Measurements from ENCODE around the gene ENDOD1.

Gene ENDOD1

DNA sequence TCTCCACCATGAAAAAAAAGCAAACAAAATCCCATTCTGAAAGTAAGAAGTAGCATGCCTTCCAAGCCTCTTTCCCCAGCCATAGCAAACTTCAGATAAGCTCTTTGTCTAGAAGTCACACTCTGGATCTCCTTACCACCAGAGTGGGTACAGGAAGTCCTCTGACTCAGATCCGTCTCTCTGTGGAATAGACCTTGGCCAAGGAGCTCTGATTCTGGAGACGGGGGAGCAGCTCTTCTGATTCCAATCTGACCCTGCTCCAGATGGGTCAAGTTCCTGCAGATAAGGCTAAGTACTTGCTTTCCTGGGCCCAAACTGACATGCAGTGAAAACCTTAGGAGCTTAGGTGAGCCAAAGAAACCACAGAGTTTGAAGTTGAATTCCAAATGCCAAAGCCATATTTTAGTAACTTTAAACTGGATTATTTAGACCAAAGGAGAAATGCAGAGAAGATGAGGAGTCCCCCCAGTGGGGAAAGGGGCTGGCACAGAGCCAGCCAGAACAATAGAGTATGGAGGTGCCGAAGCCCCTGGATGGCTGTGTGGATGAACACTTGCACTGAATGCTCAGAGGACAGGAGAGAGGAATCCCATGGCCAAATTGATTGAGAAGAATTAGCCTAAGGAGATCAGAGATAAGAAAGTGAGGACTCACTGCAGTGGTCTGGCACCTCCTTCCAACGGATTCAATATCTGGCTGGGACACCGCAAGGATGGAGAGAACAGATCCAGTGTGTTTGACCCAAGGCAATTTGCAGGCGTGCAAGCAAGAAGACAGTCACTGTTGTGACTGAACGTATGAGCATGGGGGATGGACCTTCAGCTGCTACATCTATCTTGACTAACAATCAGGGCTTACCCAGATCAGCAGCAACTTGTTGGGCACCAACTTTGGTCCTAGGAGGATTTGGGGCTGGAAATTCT lies 54.9 kb downstream of the ENDOD1 start:
- no peak for DNase-seq

DNA sequence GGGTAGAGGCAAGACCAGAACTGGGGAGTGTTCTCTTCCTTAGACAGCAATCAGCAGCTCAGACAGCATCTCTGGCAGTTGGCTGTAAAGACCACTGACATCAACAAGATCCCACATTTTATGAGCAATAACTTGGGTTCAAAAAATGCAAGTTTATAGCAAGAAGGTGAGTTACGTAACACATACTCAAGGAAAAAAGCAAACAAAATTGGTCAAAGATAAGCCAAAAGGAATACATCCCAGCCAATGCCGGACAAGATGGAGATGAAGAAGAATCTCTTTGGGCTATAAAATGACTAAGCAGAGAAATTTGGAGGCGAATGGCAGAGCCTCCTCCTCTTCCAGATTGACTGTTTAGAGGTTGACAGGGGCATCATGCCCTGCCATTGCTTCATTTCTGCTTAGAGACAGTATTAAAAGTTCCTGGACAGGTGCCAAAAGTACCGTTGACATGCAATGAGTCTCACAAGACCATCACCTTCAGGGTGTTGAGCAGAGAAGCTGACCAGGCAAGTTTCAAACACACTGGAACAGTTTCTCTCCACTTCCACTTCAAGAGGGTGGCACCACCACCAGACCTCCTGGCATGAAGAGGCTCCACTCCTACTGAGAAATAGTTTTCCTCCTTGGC lies 55.9 kb downstream of the ENDOD1 start:
- DNase-seq = peak; percentile 12

DNA sequence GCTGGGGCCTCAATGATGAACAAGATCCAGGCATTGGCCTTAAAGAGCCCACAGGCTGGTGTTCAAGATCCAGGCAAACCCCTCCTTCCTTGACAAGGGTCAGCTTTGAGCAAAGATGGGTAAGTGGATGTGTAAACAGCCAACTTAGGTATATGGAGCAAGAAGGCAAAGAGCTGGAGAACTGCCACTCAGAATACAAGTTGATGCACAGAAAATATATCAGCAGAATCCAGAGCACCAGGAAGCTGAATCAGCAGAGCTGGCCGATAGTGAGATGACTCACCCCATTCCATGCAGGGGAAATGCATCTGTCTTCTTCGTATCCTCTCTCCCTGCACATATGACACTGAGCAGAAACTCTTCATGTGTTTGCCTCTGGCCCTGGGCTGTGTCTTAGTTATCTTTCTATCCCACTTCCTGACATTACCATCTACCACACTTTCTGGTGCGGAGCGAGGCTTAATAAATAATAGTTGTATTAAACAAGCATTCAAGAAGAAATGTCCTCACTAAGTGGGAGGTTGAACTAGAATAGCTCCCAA lies 57.8 kb downstream of the ENDOD1 start:
- DNase-seq = peak; percentile 24

DNA sequence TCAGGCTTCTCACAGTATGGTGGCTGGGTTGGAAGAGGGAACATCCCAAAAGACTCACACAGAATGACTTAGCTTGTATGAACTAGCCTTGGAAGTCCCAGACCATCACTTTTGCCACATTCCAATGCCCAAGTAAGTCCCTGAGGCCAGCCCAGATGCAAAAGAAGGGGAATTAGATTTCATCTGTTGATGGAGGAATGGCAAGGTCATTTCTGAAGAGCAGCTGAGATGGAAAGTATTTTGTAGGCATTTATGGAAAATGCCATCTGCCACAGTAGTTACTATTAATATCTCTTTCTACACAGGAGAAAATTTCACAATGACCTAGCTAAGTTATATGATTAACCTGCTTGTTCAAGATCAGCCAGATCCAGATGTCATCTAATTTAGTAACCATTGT lies 58.8 kb downstream of the ENDOD1 start:
- DNase-seq = no peak

DNA sequence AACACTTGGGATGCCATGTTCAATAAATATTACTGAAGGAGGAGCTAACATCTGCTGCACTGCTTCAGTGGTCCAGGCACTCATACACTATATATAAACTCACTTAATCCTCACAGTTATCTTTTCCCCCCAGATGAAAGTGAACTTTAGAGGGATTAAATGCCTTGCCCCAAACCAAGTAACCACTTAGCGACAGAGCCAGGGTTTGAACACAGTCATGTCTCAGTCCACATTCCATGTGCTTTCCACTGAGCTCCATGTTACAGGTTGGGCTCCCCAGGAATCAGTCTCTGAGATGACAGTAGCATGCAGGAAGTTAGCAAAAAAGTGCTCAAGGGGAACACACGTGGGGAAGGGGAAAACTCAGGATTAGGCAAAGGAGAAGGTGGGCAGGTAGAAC lies 59.3 kb downstream of the ENDOD1 start:
- DNase-seq = no peak

DNA sequence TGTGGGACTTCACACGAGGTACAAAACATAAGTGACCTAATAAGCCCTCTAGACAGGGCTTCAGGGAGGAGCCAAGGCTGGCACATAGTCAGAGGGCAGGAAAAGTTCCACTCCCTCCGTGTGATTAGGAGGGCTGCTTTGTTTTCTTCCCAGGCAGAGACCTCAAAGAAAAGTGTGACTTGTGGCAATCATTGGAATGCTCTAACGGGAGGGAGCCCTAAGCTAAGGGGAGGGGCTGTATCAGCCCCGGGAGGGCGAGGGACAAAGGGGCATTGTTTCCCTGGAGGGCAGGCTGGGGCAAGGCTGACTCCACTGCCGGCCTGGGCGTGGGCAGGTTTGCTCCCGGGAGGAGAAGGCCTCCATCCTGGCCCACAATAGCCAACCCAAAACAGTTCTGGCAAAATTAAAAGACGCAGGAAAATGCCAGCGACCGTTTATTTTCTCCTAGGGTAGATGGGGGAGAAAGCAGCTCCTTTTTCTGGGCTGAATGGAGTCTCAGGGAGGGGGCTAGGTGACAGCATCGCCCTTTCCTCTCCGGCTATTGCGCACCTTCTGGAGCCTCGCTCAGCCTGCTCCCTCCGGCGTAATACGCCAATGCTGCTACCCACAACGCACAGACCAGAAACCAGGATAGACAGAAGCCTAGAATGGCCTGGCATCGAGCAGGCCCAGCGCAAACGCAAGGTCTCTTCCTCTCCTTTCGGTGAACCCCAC lies 60.2 kb downstream of the ENDOD1 start:
- no peak for DNase-seq

DNA sequence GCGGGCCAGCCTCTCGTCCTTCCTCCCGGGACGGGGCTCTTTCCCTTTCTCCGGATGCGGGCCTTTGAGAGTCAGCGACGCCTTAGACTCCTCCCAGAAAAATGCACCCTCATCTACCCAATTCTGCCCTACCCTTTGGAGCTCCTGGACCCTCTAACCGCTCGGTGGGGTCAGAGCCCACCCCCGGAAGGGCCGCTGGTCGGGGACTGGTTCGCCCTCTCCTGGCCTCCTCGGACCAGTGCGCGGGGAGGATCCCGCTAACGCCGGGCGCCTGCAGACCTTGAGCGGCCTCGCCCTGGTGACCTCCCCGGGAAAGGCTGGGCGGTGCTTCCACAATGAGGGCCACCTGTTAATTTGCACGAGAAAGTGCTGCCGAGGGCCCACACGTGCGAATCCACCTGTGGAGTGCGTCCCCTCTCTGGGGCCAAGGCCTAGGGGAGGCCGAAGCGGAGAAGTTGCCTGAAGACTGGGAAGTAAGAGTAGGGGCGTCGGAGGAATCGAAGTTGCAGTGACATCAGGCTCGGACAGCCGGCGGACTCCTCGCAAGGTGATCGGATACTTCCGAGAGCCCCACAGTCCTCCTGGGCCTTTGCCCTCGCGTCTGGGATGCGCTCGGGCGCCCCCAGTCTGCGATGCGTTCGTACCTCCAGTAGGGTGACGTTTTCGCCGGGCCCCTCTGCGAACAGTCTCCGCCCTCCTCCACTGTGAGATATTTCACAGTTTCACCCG lies 61.5 kb downstream of the ENDOD1 start:
- DNase-seq = peak; percentile 78

DNA sequence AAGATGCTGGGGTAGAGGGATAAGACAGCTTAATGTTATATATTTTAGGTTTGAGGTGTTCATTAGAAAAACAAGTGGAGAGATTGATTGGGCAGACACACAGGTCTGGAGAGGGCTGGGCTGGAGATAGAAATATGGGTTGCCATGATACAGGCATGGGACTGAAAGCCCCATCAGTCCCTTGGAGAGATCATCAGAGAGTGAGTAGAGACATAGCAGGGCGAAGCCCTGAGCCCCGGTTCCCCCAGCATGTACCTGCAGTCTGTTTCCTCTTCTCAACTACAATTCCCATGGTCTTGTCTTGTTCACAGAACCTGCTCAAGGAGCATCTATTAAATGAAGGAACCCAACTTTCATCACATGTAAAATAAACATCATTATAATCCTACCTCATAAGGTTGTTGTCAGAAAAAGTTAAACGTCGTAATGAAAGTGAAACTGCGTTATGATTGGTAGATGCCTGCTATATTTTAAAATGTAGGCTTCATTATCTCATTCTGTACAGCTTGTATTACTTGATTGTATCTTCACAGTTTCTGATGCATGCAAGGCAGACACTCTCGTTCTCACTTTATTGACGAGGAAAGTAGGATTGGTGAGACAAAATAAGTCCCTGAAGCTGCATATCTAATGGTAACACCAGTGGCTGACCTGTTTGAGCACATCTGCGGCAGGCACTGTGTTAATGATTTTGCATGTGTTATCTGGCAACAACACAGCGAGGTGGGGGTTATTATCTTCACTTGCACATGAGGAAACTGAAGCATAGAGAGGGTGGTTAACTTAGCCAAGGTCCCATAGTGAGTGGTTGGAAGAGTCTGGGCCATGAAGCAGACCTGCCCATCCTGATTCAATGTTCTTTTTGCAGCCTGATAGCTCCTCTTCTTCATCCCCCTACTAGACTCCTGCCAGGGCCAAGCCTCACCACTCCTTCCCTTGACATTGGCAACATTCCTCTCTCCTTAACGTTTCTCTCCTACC lies 63.5 kb downstream of the ENDOD1 start:
- no peak for DNase-seq

DNA sequence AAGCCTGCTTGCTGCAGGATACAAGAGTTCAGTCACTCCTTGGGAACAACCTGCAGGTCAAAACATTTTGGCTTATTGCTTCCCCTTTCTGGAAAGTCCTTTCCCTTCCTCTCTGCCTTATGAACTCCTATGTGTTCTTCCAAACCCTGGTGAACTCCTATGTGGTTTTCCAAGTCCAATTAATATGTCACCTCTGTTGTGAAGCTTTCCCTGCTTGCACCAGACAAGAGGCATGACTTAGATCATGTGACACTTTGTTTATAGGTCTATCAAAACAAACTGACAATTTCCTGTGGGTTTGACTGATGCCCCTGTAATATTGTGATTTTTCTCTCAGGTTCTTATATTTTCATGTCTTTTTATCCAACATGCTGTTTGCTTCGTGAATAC lies 64.2 kb downstream of the ENDOD1 start:
- no peak for DNase-seq

DNA sequence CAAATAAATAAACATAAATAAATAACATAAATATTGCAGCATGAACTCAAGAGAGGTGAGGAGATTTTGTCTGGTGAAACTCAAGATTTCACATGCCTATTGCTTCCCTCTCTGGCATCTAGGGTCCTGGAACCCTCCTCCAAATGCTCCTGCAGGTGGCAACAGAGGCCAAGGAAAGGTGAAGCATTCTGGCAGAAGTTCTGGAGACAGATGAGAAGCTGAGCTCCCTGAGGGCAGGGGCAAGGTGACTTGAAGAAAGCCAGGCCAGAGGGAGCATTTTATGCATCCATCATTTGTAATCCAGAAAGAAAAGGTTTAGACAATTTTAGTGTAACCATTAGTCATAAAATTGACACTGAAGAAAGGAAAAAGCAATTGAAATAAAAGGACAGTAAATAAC lies 64.9 kb downstream of the ENDOD1 start:
- DNase-seq = peak; percentile 52

DNA sequence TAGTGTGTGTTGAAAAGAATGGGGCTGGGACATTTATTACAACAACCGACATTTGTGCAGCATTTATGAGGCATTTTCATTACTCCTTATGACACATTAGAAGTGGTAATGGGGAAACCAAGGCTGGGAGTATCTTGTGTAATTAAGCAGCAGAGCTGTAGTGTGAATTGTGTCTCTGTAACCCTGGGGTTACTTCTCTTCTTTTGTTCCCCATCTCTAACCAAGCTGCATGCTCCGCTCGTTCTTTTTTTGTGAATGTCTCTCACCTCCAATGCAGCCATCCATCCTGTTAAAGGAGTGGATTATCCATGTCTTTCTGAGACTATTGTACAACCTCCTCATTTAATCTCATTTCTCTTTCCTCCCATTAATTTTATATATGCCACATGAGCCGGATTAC lies 65.7 kb downstream of the ENDOD1 start:
- DNase-seq = no peak

DNA sequence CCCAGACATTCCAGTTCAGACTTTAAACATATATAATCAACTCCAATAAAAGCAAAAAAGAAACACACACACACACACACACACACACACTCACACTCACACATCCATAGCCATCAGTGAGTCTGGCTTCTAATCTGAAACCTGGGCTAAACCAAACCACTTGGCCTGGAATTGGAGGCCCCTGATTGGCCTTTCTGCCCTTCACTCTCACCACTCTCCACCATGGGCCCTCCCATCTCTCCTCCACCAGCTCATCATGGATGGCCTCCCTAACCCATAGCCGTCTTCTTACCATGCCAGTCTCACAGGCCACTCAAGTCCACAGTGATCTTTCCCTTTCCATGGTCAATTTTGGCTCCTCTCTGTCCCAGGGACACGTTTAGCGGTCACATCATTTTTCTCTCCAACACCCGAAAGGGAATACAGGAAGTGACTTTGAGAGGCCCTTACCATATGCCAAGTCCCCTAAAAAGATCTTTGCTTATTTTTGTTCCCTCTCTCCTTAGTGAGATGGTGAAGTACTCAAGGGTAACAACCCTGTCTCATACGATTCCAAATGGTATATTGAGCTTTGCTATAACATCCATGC lies 66.6 kb downstream of the ENDOD1 start:
- DNase-seq = no peak

DNA sequence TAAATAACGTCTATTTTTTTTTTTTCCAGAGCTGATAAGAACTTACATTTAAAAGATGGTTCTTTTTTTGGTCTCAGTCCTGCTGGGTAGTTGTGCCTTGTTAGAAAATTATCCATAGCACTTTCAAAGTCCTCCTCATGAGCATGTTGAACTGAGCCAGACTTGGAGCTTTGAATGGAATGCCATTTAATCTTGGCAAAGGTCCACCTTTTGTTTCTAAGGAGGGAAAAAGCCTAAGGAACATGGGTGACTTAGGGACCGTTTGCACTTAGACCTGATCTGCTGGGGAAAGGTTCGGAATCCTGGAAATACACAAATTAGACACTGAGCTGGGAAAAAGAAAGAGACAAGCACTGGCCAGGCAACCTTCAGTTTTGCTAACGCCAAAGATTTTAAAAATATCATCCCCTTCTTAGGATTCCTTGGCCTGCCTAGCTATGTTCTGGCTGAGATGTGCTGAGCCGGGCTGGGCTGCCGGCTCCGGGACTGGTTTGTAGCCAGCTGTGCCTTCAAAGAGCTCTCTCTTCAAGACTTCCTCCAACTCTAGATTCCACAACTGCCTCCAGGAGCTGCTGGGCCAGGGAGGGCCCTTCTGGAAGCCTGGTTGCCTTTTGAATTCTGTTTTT lies 67.4 kb downstream of the ENDOD1 start:
- DNase-seq = peak; percentile 42

DNA sequence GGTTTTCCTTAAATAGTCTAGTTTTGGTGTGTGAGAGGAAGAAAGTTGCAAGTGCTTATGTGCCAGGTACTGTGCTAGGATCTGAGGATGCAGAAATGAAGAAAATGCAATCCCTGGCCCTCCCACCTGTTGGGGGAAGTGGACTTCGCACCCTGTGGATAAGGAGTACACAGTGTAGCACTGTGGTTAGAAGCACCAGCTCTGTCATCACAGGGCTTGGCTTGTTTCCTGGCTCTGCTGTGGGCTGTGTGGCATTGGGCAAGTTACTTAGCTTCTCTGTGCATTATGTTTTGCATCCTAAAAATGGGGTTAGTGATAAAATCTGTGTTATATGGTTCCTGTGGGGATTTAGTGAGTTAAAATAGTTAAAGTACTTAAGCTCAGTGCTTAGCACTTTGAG lies 68.2 kb downstream of the ENDOD1 start:
- no peak for DNase-seq

DNA sequence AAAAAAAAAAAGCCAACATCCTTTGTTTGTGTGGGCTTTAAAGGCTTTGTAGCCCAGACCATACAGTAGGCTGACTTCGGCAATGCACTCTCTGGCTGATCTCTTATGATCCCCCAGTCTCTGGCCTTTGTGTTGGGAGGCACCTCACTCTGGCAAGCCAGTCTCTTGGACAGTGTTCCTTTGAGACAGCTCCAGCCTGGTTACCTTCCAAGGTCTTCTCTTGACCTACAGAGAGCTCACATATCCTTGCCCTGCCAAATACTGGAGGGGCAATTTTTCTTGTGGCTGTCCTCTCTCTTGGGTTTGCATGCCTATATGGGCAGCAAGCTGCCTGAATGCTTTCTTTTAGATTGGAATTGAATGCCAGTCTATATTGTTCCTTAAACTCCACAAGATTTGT lies 71.6 kb downstream of the ENDOD1 start:
- DNase-seq = no peak

DNA sequence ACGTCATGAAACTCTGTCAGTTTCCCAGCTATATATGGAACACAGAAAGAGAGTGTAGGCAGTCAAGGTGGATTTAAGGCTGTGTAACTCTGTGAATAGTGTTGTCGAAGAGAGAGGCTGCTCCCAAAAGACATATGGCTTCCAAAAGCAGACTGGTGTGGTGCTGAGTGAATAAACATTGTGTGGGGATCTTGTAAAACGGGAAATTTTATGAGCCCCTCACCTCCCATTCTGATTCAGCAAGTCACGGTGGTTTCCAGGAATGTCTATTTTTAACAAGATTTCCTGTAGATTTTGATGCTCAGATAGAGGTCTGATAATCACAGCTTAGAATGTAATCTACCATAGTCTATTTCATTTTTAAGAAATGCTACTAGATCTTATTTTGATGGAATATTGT lies 73.5 kb downstream of the ENDOD1 start:
- no peak for DNase-seq

DNA sequence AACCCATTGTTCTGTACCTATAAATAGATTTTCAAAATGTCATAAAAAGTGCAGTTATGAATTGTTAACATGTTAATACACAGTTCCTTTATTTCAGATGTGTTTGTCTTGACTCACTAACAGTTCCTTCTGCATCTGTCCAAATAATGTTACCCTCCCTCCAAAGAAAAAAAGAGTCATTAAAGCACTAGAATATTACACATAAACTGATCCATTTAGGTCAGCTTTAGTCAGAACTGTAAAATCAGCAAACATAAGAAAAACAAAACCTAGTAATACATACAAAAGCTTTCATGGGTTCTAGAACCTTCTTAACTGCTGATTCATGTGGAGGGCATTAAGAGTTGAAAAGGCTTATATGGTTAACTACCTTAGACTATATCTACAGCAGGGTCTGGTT lies 76.0 kb downstream of the ENDOD1 start:
- no peak for DNase-seq

DNA sequence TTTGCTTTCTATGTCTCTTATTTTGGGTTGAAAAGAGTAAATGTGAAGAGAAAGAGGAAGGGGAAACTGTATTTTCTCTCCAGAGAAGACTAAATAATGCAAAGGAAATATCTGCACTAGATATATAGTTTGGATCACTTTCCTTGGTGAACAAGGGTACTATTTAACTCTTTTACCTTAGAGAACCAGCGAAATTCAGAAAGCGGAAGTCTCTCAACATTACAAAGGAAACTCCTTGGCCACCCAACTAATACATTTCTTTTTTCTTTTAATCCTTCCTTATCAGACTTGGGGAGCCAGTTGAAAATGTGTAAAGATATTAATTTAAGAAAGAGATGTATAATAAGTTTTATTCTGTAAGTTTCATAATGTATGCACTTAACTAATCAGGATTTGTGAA lies 77.1 kb downstream of the ENDOD1 start:
- no peak for DNase-seq

DNA sequence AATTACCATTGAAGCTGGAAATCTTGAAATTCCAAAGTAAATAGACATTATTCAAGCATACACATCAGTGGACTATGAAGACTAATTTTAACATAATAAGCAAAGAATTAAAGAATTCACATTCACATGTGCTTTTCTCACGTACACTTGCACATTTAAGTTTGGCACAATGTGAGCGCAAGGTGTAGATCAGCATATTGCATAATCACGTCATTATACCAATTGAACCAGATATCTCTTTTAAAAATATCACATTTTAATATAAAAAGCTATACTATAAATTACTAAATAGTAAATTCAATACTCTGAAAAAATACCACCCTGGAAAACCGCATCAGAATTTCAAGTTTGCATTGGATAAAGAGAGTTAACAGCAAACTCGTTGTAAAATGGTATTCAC lies 80.6 kb downstream of the ENDOD1 start:
- no peak for DNase-seq

DNA sequence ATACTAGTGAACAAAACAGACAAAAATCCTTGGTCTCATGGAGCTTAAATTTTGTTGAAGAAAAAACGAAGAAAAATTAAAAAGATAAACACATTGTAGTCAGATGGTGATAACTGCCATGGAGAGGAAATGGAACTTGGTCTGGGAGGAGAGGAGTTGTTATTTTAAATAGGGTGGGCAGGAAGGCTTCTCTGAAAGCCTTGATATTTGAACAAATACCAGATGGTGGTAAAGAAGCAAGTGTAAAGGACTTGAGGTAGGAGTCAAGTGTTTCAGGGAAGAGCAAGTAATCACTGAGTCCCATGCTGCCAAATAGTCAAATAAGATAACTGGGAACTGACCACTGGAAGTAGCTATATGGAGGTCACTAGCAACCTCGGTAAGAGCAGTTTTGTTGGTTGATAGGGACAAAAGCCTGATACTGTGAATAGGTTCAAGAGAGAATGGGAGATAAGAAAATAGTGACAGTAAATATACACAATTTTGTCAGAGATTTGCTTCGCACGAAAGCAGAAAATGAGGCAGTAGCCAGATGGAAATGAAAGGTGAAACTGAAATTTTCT lies 86.3 kb downstream of the ENDOD1 start:
- no peak for DNase-seq
